ENCODE results near the gene TM7SF2.

The TM7SF2 gene

DNA sequence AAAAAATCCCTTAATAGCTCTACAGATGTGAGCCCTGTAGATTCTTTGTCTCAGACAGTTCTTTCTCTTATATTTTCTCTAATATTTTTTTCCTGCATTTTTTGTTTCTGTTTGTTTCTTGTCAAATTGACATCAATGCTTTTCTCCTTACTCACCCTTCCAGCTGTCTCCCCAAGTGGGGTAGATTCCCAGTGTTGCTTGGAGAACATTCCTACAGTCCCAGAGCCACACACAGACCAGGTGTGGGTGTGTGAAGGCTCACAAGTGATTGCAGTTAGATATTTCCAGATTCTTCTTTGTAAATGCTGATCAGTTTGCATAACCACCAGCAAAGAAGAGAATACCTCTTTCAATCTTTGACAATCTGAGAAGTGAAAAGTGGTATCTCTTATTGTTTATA, 8.2 kb upstream of the TM7SF2 start:
- H3K27me3 ChIP-seq (ENCODE audit: insufficient read depth, poor library complexity, severe bottlenecking): no peaks in the 10 kb centered on the region
- ATAC-seq (ENCODE audit: low read depth): no peak
- no peaks in the 10 kb centered on the region for H3K9me3 ChIP-seq (ENCODE audit: severe bottlenecking)
- TF ChIP-seq, protein P1, sequence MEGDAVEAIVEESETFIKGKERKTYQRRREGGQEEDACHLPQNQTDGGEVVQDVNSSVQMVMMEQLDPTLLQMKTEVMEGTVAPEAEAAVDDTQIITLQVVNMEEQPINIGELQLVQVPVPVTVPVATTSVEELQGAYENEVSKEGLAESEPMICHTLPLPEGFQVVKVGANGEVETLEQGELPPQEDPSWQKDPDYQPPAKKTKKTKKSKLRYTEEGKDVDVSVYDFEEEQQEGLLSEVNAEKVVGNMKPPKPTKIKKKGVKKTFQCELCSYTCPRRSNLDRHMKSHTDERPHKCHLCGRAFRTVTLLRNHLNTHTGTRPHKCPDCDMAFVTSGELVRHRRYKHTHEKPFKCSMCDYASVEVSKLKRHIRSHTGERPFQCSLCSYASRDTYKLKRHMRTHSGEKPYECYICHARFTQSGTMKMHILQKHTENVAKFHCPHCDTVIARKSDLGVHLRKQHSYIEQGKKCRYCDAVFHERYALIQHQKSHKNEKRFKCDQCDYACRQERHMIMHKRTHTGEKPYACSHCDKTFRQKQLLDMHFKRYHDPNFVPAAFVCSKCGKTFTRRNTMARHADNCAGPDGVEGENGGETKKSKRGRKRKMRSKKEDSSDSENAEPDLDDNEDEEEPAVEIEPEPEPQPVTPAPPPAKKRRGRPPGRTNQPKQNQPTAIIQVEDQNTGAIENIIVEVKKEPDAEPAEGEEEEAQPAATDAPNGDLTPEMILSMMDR (IDR thresholded peaks at IDR 0.05; ENCODE audit: poor library complexity, severe bottlenecking): no peak
- DNase-seq (ENCODE audit: low spot score): no peak
- H3K27ac ChIP-seq (ENCODE audit: poor library complexity, severe bottlenecking): no peak overlapping the region
- H3K4me1 ChIP-seq (ENCODE audit: insufficient read depth, poor library complexity, severe bottlenecking): no peaks in the 10 kb centered on the region
- H3K36me3 ChIP-seq (ENCODE audit: low read depth): 0 out of 2 replicates have a peak, but pooled peaks cover 9% of the 10 kb centered on the region
- no peak overlapping the region for H3K4me3 ChIP-seq (ENCODE audit: severe bottlenecking)

DNA sequence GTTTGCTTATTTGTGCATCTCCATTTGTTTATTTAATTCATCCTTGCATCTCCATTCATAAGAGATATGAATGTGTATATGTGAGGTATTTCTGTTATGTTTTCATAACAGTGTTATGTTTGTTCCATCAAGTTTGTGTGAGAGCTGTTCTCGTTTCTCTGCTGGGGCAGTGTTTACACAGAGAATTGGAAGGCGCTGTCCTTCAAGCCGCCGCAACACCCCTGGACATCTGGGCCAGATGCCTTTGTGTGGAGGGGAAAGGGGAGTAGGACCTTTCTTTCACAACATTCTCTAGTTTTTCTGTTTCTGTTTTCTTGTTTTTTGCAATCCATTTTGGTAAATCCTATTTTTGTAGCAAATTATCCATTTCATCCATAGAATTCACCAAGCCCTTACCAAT, 7.0 kb upstream of the TM7SF2 start:
- no peak overlapping the region for H3K27ac ChIP-seq (ENCODE audit: poor library complexity, severe bottlenecking)
- 0 out of 2 replicates have a peak, but pooled peaks cover 8% of the 10 kb centered on the region for H3K36me3 ChIP-seq (ENCODE audit: low read depth)
- TF ChIP-seq, protein P1 (IDR thresholded peaks at IDR 0.05; ENCODE audit: poor library complexity, severe bottlenecking): no peak
- no peaks in the 10 kb centered on the region for H3K27me3 ChIP-seq (ENCODE audit: insufficient read depth, poor library complexity, severe bottlenecking)
- H3K4me3 ChIP-seq (ENCODE audit: severe bottlenecking): no peak overlapping the region
- no peak for DNase-seq (ENCODE audit: low spot score)
- H3K4me1 ChIP-seq (ENCODE audit: insufficient read depth, poor library complexity, severe bottlenecking): no peaks in the 10 kb centered on the region
- H3K9me3 ChIP-seq (ENCODE audit: severe bottlenecking): no peaks in the 10 kb centered on the region
- ATAC-seq (ENCODE audit: low read depth): no peak

DNA sequence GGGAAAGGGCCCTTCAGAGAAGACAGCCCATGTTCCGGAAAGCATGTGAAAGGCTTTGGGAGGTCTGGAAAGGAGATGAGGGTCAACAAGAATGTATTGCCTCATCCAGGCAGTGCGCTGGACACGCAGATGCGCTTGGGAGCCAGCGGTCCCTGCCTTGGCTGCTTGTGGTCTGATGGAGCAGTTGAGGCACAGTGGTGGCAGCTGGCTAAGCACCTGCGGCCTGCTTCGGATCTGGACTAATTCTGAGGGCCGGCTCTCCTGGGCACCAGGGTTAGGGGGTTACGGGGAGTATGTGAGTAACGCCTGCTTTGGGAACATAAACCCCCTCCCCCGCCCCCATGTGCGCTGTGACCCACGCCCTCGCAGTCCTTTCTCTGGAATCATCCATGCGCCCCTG, 4.6 kb upstream of the TM7SF2 start:
- no peak for ATAC-seq (ENCODE audit: low read depth)
- Histone ChIP-seq H3K4me1 (ENCODE audit: insufficient read depth, poor library complexity, severe bottlenecking) (no peaks in the 10 kb centered on the region), H3K36me3 (ENCODE audit: low read depth) (0 out of 2 replicates have a peak, but pooled peaks cover 8% of the 10 kb centered on the region), H3K27me3 (ENCODE audit: insufficient read depth, poor library complexity, severe bottlenecking) (no peaks in the 10 kb centered on the region), H3K27ac (ENCODE audit: poor library complexity, severe bottlenecking) (no peak overlapping the region), H3K4me3 (ENCODE audit: severe bottlenecking) (no peak overlapping the region), H3K9me3 (ENCODE audit: severe bottlenecking) (no peaks in the 10 kb centered on the region)
- DNase-seq (ENCODE audit: low spot score): no peak
- TF ChIP-seq, protein P1 (IDR thresholded peaks at IDR 0.05; ENCODE audit: poor library complexity, severe bottlenecking): no peak

DNA sequence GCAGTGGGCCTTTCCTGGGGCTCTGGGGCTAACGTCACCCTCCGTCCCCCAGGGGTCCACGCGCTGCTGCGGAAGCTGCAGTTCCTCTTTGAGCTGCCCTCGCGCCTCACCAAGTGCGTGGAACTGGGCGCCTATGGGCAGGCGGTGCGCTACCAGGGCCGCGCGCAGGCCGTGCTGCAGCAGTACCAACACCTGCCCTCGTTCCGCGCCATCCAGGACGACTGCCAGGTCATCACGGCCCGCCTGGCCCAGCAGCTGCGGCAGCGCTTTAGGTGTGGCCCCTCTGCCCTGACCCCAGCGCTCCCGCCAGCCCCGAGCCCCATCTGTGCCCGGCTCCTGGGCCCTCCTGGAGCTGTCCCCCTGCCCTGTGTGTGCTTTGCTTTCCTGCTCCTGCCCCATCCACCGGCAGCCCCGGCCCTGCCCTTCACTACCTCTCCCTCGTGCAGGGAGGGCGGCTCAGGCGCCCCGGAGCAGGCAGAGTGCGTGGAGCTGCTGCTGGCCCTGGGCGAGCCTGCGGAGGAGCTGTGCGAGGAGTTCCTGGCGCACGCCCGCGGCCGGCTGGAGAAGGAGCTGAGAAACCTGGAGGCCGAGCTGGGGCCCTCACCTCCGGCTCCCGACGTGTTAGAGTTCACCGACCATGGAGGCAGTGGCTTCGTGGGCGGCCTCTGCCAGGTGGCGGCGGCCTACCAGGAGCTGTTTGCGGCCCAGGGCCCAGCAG, 3.8 kb upstream of the TM7SF2 start:
- Histone ChIP-seq H3K27ac (ENCODE audit: poor library complexity, severe bottlenecking) (no peak overlapping the region), H3K4me1 (ENCODE audit: insufficient read depth, poor library complexity, severe bottlenecking) (no peaks in the 10 kb centered on the region), H3K36me3 (ENCODE audit: low read depth) (0 out of 2 replicates have a peak, but pooled peaks cover 3% of the 10 kb centered on the region), H3K4me3 (ENCODE audit: severe bottlenecking) (no peak overlapping the region), H3K9me3 (ENCODE audit: severe bottlenecking) (no peaks in the 10 kb centered on the region), H3K27me3 (ENCODE audit: insufficient read depth, poor library complexity, severe bottlenecking) (no peaks in the 10 kb centered on the region)
- DNase-seq (ENCODE audit: low spot score) (peak; percentile 59), ATAC-seq (ENCODE audit: low read depth) (no peak)
- TF ChIP-seq, protein P1 (IDR thresholded peaks at IDR 0.05; ENCODE audit: poor library complexity, severe bottlenecking): no peak

DNA sequence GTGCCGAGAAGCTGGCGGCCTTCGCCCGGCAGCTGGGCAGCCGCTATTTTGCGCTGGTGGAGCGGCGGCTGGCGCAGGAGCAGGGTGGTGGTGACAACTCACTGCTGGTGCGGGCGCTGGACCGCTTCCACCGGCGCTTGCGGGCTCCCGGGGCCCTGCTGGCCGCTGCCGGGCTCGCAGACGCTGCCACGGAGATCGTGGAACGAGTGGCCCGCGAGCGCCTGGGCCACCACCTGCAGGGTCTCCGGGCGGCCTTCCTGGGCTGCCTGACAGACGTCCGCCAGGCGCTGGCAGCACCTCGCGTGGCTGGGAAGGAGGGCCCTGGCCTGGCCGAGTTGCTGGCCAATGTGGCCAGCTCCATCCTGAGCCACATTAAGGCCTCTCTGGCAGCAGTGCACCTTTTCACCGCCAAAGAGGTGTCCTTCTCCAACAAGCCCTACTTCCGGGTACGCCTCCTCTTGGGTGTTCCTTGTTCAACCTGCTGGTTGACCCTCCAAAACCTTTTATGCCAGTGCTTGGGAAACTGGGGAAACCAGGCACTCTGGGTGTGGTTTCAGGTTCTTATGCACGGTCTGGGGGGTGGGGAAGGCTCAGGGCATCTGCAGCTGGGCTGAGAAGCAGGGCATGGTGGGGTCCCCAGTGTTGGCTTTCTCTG, 3.1 kb upstream of the TM7SF2 start:
- Histone ChIP-seq H3K4me3 (ENCODE audit: severe bottlenecking) (no peak overlapping the region), H3K27ac (ENCODE audit: poor library complexity, severe bottlenecking) (no peak overlapping the region), H3K9me3 (ENCODE audit: severe bottlenecking) (no peaks in the 10 kb centered on the region), H3K4me1 (ENCODE audit: insufficient read depth, poor library complexity, severe bottlenecking) (peaks cover 5% of the 10 kb centered on the region), H3K36me3 (ENCODE audit: low read depth) (0 out of 2 replicates have a peak, but pooled peaks cover 3% of the 10 kb centered on the region), H3K27me3 (ENCODE audit: insufficient read depth, poor library complexity, severe bottlenecking) (no peaks in the 10 kb centered on the region)
- peak; percentile 48 for DNase-seq (ENCODE audit: low spot score)
- ATAC-seq (ENCODE audit: low read depth): no peak
- TF ChIP-seq, protein P1 (IDR thresholded peaks at IDR 0.05; ENCODE audit: poor library complexity, severe bottlenecking): no peak

All from RWPE2 (cell line).